Mucosa of descending colon (tissue), 3 donors: Measurements from ENCODE around the gene KCNQ2. TPM values are rescaled to one million over a fixed set of nuclear protein-coding genes. Genes with fewer than 3 reads are reported as not detected.

Experiments
- ATAC-seq: fragments of 200-7000 bp; cut with Tn5 transposase; one replicate; pipeline ENCODE4 v1.9.1; 2020; ENCODE audit warnings: mild to moderate bottlenecking, moderate library complexity
- DNase-seq, 3 donors: peaks; one replicate each; pipeline ENCODE4 v3.0.0-alpha.2; 2020
- H3K36me3 ChIP-seq: fragments of 200-600 bp; one replicate; pipeline ENCODE4 v1.8.0; 2021; ENCODE audit warnings: low read depth, mild to moderate bottlenecking
- H3K4me1 ChIP-seq: fragments of 200-600 bp; one replicate; pipeline ENCODE4 v1.8.0; 2021; ENCODE audit warnings: low read depth, mild to moderate bottlenecking
- H3K4me3 ChIP-seq: fragments of 200-600 bp; one replicate; pipeline ENCODE4 v1.8.0; 2021; ENCODE audit warnings: mild to moderate bottlenecking
- H3K9me3 ChIP-seq: fragments of 200-600 bp; one replicate; pipeline ENCODE4 v1.8.0; 2021; ENCODE audit warnings: mild to moderate bottlenecking
- CTCF ChIP-seq: fragments of 200-600 bp; IDR thresholded peaks from one replicate; pipeline ENCODE4 v1.8.0; 2022; ENCODE audit warnings: antibody characterized with exemption, mild to moderate bottlenecking
- intact Hi-C, 2 donors: fragments of 100-400 bp; cut with DNase I in 1 of 2; cut with micrococcal nuclease in 1 of 2; formaldehyde crosslinking; loops; one replicate each; pipeline versions ENCODE4 v1.11.0 to v1.11.1; 2022; cut with DNase I, micrococcal nuclease
- total RNA-seq, 3 donors: library from RNA; stranded (reverse); fragmentation: NEBNext Ultra II Directional in 2 of 3; extraction: Animal tissue kit (Norgen Biotek cat#: 25700) in 2 of 3; gene quantifications; one replicate each; pipeline versions ENCODE4 v1.2.1 to v1.2.4, GENCODE V29; 2021 to 2023
- donor health status: DM: no; HTN: no; CAD: no; lungs with moderate emphysema.
- donor health status: DM: no; HTN: no; CAD: no.
- donor health status: DM: no; HTN: yes; CAD: no.

KCNQ2 gene
- total RNA-seq, 3 donors from 2014 or later: 1.4 TPM; not detected in 2

- DNase-seq (no peak), ATAC-seq (no peak)
- intact Hi-C loops: no loop called here
- Histone ChIP-seq H3K4me1 (no peaks in the 10 kb centered on the region), H3K36me3 (no peaks in the 10 kb centered on the region), H3K9me3 (no peaks in the 10 kb centered on the region), H3K4me3 (no peak overlapping the region)
- TF ChIP-seq CTCF: no peak
Measured at GRCh38 chr20:63395723-63396122, 76.7 kb downstream of the KCNQ2 start.

GRCh38 chr20:63394920-63395455 lies 77.5 kb downstream of the KCNQ2 start:
- intact Hi-C loops: no loop called here
- H3K4me3 ChIP-seq: no peak overlapping the region
- ATAC-seq (no peak), DNase-seq (no peak)
- H3K9me3 ChIP-seq: no peaks in the 10 kb centered on the region
- no peaks in the 10 kb centered on the region for H3K4me1 ChIP-seq
- no peaks in the 10 kb centered on the region for H3K36me3 ChIP-seq
- TF ChIP-seq CTCF: no peak

- DNase-seq: no peak
- Histone ChIP-seq H3K4me3 (no peak overlapping the region), H3K4me1 (no peaks in the 10 kb centered on the region), H3K36me3 (no peaks in the 10 kb centered on the region), H3K9me3 (no peaks in the 10 kb centered on the region)
- no peak for ATAC-seq
- intact Hi-C loops: no loop called here
- TF ChIP-seq CTCF: no peak
Measured at GRCh38 chr20:63394069-63394919, 78.2 kb downstream of the KCNQ2 start.

GRCh38 chr20:63393566-63393965 lies 78.9 kb downstream of the KCNQ2 start:
- intact Hi-C loops: no loop called here

More at GRCh38 chr20:63393566-63393965, 78.9 kb downstream of the KCNQ2 start:
- DNase-seq: no peak
- no peaks in the 10 kb centered on the region for H3K4me1 ChIP-seq
- no peaks in the 10 kb centered on the region for H3K36me3 ChIP-seq
- ATAC-seq: no peak
- no peak overlapping the region for H3K4me3 ChIP-seq
- H3K9me3 ChIP-seq: no peaks in the 10 kb centered on the region
- TF ChIP-seq CTCF: no peak
